GM18873 (cell line): ENCODE data around the gene SARS1.
"Not testable (repeated sequence)": the region's sequence is repeated elsewhere in the genome, so short reads cannot be mapped to it uniquely, and the experiment has no call there.

ENCODE experiments used
- ATAC-seq: cut with Tn5 transposase; IDR thresholded peaks from one replicate; pipeline ENCODE4 v1.9.1; 2021; ENCODE audit warnings: mild to moderate bottlenecking, moderate library complexity, moderate number of reproducible peaks; ENCODE audit not compliant: unreplicated experiment, low FRiP score

Gene SARS1

DNA sequence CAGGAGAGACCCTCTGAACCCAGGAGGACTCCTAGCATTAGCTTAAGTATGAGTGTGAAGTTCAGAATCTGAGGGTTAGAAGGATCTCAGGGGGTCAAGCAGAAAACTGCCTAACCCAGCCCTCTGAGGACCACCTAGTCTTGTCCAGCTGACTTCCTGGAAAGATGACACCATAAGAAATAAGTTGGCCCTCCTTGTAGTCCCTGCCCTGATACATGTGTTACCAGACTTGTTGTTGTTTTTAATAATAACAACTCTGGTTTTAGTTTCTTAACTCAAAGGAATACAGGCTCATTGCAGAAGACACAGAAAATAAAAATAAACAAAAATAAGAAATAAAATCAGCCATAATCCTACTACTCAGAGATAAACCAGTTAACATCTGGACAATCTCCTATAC is 21.8 kb upstream of the SARS1 start:
- no peak for ATAC-seq

DNA sequence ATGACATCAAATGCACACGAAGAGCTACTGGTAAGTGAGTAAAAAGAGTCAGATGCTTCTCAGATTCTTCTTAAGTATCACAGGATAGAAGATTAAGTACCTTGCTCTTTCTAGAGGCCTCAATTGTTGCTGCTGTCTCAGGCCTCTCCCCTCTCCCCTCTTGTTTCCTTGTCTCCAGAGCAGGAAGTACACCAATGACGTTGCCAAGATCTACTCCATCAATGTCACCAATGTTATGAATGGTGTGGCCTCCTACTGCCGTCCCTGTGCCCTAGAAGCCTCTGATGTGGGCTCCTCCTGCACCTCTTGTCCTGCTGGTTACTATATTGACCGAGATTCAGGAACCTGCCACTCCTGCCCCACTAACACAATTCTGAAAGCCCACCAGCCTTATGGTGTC is 21.3 kb upstream of the SARS1 start:
- ATAC-seq, result no peak

DNA sequence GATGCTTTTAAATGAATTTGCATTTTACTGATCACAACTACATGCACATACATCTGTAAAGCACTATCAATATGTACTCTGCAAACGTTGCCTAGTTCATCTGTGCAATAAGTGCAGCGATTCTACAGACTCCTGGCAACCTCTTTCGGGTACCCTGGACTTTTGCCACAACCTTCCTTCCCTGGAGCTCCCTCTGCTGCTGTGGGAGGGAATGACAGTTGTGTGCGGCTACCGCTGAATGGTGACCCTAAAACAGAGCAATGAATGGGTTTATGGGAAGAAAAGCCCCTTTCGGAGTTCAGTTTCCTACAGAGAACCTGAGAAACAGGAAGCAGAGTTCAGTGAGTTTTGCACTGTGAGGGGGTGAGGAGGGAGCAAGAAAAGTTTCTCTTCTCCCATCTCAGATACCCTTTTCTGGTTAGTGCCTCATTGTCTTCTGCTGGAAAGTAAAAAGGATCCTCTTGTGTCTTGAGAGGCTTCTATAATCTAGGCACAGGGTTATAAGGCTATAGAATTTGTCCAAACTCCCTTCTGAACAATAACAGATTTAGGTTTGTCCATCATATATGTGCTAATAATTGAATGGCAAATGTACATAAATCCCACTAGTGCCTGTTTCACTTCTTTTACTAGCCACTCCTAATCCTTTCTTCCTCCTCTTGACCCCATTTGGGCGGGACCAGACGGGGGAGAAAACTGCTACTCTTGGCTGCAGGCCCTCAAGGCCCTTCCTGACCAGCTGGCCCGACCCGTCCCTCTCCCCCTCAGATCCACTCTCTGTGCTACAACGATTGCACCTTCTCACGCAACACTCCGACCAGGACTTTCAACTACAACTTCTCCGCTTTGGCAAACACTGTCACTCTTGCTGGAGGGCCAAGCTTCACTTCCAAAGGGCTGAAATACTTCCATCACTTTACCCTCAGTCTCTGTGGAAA is 19.8 kb upstream of the SARS1 start:
- ATAC-seq, result peak; percentile 68

DNA sequence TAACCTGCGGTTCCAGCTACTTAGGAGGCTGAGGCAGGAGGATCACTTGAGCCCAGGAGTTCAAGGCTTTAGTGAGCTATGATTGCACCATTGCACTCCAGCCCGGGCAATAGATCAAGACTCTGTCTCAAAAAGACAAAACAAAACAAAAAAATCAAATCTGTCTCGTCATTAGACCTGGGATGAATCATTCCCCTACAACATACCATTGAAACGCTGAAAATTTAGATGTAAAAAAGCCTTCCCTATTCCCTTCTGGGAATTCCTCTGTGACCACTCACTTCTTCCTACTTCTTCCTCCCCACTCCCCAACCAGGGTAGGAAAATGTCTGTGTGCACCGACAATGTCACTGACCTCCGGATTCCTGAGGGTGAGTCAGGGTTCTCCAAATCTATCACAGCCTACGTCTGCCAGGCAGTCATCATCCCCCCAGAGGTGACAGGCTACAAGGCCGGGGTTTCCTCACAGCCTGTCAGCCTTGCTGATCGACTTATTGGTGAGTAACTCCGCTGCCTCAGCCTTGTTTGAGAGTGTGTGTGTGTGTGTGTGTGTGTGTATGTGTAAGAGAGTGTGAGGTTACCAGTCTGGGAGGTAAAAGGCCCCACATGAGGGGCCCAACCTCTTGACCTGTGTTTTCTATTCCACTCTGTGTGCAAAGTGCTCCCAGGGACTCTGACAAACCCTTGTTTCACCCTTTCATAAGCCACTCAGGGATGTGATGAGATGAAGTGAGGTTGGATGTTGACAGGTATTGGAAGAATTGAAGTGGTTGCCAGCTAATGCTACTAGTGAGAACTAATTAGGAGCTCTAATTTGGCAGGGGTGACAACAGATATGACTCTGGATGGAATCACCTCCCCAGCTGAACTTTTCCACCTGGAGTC is 16.3 kb upstream of the SARS1 start:
- no peak for ATAC-seq

DNA sequence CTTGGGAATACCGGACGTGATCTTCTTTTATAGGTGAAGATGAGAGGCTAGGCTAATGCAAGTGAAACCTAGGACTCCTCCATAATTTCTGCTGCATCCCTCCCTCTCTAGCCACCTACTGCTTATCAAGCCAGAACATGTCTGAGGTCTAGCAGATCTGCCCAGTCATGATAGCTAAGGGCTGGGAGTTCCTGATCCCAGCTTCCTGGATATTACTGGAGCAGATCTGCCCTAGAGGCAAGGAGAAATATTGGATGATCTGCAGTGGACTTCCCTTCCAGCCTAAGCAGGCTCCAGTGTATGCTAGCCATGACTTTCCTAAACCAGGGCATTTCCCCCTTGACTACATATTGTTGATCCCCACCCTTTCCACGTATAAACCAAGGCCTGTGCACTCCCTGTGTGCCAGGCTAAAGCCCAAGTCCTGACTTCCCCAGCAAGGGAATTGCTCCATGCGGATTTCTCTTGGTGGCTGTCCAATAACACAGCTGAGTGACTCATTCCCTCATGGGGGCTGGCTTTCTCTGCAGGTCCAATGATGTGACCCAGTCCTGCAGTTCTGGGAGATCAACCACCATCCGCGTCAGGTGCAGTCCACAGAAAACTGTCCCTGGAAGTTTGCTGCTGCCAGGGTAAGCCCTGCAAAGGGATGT is 15.5 kb upstream of the SARS1 start:
- no peak for ATAC-seq

DNA sequence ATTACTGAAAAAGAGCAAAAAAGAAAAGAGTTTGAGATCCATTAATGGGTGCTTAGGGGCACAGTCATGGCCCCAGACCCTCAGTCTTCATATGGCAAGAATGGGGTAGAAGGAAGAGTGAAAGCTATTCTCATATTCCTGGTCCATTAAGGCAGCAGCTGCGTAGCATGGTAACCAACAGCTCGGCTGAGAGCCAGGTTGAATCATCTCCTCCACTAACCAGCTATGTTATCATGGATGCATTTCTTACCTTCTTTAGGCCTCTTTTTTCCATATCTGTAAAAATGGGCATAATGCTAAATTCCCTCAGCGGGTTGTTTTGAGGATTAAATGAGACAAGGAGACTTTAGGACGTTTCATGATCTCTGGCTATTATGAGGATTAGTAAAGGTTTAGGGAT is 15.0 kb upstream of the SARS1 start:
- no peak for ATAC-seq

DNA sequence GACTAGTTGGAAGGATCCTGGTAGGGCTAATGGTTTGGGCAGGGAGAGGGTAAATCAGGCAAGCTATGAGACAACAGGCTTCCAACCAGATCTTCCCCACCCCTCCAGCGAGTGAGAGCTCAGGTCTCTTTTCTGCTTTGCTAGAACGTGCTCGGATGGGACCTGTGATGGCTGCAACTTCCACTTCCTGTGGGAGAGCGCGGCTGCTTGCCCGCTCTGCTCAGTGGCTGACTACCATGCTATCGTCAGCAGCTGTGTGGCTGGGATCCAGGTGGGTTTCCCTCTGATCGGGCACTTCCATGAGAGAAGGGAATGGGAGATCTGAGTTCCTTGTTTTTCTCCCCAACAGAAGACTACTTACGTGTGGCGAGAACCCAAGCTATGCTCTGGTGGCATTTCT is 14.0 kb upstream of the SARS1 start:
- ATAC-seq, result no peak

DNA sequence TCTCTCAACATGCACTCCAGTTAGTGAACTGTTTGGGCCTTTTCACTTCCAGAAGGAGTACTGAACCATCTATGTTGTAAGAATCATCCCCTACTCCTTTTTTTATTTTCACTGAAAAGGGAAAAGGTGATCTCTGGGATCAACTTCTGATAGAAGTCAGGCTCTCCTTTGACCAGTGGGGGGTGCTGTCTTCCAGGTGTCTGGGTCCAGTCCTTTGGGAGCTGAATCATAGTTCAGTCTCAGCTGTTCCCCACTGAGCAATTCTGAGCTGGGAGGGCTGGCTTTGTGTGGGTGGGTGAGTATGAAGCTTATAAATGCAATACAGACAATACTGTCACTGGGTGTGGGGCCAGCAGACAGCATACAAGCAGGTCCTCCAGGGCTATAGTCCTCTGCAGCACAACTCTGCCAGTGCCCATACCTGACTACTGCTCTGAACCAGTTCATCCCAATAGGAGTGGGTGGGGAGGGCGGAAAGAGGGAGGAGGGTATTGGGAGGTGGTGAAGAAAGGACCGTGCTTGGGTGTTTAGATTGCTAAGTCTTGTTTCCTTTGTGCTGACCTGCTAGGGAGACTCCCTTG is 12.5 kb upstream of the SARS1 start:
- no peak for ATAC-seq

DNA sequence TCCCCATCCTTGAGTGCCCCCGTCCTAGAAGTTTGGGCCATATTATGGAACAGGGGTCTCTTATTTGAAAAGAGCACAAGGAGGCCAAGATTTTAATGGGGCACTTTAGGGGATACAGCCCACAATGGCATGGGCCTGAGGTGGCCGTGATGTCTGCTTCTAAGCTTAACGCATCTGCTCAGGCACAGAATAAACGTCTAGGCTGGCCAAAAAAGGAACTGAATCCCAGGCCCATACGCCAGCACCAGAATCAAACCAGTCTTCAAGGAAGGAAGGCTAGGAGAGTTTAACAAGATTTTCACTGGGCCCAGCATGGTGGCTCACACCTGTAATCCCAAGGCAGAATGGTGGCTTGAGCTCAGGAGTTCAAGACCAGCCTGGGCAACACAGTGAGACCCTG is 9.2 kb upstream of the SARS1 start:
- ATAC-seq, result no peak

DNA sequence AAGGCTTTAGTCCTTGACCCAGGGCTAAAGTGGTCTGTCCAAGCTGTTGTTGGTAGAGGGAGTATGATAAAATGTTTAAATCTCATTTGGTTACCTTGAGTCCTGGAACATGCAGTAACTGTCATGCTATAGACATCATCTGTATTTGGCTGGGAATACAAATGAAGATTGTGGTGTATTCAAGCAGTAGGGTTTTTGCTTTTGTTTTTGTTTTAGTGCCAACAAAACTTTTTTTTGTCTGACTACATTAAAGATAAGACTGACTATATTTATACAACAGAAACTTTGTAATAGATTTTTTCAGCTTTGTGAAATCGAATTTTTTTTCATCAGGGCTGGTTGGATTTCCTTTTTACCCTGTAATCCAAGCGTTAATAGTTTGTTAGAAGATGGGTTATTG is 7.4 kb upstream of the SARS1 start:
- no peak for ATAC-seq

DNA sequence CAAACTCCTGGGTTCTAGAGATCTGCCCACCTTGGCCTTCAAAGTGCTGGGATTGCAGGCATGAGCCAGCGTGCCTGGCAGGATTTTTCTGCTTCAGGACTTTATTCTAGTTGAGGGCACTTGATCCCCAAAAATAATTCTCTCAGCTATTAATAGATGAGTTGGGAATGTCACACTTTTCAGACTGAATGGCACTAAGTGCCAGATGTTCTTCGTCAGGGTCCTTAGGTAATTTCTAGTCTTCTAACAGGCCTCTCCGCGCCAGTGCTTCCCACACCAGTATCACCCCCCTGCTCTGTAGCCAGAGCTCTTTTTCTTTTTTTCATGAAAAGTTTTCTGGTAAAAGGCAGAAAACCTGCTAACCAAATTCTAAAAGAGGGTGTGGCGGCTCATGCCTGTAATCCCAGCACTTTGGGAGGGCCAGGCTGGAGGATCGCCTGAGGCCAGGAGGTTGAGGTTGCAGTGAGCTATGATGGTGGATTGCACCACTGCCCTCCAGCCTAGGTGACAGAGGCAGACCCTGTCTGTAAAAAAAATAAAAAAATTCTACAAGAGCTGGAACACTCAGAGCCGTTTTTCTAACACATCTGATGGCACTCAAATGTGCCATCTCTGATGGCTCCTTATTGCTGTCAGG is 6.1 kb upstream of the SARS1 start:
- no peak for ATAC-seq

DNA sequence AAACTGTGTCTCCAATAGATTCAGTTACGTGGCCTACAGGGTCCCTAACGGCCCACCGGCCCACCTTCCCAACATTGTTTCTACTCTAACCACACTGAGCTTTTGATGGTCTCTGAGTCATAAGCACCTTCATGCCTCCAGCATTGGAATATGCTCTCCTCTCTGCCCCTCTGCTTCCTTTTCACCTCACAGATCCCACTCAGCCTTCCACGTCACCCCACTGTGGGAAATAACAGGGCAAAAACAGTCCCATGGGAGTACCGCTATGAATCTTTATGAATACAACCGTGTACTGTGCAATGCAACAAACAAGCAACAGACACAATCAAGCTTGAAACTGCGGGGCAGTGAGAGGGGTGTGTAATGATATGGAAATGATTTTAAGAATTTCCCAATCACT is 5.3 kb upstream of the SARS1 start:
- no peak for ATAC-seq

DNA sequence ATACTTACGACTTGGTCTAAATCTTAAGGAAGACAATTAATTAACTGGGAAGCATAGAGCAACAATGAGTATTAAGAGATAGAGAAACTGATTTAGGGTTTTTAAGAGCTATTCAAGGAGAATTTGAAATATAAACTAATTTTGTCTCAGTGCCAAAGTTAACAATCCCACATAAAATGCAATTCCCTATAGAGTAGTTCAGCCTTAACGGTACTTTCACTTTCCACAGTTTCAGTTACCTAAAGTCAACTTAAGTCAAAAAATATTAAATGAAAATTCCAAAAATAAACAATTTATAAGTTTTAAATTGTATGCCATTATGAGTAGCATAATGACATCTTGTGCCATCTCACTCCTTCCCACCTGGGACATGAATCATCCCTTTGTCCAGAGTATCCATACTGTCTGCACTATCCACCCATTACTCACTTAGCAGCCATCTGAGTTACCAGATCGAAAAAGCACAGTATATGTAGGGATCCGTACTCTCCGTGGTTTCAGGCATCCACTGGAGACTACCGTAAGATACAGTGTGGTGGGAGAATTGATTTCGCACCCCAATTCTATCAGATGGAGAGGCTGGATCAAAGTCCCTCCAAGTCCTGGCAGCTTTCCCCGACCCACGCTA is 4.8 kb upstream of the SARS1 start:
- ATAC-seq, result no peak

DNA sequence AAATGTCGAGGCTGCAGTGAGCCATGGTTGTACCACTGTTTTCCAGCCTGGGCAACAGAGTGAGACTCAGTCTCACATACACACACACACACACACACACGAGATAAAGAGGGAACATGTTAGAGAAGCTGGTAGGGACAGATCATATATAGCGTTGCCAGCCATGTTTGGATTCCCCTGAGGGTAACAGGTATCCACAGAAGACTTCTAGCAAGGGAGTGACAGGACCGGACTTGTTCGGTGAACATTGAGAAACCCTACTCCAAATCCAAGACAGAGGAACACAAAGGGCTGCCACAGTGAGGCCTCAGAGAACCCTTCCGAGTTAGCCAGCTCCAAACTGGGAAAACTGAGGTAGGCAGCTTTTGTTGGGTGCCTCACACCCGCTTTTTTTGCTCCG is 3.7 kb upstream of the SARS1 start:
- ATAC-seq, result no peak

DNA sequence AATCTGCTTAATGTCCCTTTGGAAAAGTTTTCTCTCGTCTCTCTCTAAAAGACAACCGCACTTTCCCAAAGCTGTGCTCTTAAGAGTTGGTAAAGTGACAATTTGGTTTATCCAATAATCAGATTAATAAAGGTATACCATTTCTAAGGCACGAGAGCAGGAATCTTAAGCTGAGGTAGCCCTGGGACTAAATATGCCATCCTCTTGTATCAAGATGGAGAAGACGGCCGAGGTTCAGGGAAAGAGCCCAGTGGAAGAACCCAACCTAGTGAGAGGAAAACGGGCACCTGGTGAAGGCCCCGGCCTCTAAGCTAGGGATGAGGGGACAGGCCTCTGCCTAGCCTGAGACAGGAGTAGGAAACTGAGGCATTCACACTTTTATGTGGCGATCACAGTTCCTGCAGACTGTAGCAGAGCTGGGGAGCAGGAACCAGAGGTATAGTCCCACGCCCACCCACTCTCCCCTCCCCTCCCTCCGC is 334 bp upstream of the SARS1 start:
- no peak for ATAC-seq

DNA sequence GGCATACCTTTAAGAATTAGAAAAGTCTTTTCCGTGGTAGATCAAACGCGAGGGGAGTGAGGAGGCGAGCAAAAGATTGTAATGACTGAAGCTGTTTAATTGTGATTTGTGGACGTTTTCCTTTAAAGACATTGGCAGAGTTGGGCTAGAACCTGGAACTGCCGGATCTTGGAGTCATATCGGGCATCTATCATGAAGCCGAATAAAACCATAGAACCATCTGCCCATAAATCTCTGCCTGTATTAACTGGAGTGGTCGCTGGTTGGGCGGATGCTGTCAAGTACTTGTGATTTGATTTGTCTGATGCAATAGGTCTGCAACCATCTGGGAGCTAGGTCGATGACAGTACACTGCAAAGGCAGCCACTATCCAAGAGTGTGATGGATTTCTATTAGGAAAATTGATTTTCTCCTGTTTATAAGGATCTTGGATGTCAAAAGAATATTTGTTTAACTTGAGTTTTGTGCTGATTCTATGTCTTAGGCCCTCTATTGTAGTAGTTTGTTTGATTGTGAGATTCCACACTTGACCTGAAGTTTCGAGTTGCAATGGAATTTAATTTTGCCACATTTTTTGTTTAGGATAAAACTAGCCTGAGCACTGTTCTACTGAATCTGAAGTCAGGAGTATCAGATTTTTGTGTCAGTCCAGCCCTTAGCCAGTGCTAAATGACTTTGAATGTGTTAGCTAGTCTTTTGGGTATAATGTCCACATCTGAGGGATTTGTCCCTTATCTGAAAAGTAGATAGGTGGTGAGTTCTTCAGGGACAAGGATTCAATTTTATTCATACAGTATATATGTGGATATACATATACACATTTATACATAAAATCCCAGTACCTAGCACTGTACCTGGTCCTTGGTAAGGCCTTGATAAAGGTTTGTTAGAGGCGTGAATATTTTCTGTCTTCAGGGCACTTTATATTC is 1.2 kb downstream of the SARS1 start:
- no peak for ATAC-seq

DNA sequence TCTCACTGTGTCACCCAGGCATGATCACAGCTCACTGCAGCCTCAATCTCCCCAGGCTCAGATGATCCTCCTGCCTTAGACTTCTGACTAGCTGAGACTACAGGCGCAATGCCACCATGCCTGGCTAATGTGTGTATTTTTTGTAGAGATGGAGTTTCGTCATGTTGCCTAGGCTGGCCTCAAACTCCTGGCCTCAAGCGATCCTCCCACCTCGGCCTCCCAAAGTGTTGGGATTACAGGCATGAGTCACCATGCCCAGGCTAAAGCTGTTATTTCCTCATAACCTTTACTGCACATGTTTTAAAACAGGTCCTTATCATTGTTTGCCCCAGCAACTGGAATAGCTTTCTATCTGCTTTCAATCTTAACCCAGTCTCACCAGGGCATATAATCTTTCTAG is 2.9 kb downstream of the SARS1 start:
- ATAC-seq, result no peak

DNA sequence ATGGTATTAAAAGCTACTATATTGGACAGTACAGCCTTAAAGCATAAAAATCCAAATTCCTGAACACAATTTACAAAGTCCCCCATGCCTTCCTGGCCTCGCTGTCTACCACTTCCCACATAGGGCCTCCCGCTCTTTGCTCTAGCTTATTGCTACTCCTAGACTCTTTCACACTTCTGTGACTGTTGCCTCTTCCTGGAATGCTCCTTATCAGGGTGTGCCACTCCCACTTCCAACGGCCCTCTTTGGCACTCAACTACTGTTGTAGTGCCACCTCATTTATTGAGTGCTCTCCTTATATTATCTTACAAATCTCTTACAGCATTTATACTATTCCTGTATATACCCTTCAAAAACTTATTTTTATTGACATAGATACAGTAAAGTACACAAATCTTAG is 4.8 kb downstream of the SARS1 start:
- ATAC-seq, result no peak

DNA sequence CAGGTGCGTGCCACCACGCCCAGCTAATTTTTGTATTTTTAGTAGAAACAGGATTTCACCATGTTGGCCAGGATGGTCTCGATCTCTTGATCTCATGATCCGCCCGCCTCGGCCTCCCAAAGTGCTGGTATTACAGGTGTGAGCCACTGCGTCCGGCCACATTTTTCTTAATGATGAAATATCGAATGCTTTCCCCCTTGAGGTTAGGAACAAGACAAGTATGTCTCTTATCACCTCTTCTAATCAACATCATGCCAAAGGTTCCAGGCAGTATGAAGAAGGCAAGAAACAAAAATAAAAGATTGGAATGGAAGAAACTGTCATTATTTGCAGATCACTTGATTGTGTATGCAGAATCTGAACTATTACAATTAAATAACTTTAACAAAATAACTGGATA is 7.5 kb downstream of the SARS1 start:
- ATAC-seq, result not testable (repeated sequence)
